Activated CD4-positive, alpha-beta memory T cell treated with anti-CD3 and anti-CD28 coated beads, Interleukin-2, amount 10 ng/mL, durations not matched to agents 7 days and 5 days (primary cell): ENCODE data around the gene ZNF691. TPM values are rescaled to one million over a fixed set of nuclear protein-coding genes. Genes with fewer than 3 reads are reported as not detected.
"Not testable (repeated sequence)": the region's sequence is repeated elsewhere in the genome, so short reads cannot be mapped to it uniquely, and the experiment has no call there.

Experiments
- CTCF ChIA-PET: fragments of 350-600 bp; sonication (Branson Sonifier 250); formaldehyde crosslinking; loops from one replicate; lab custom pipeline; 2021; ENCODE audit warnings: antibody characterized with exemption, inconsistent platforms; lab: Charles Lee
- POLR2A ChIA-PET: fragments of 350-600 bp; sonication (Branson Sonifier 250); formaldehyde crosslinking; loops from one replicate; lab custom pipeline; 2021; ENCODE audit warnings: antibody characterized with exemption; lab: Charles Lee
- DNase-seq: peaks from one replicate; pipeline ENCODE4 v3.0.0-alpha.2; 2020
- H3K27ac Mint-ChIP-seq: one replicate; pipeline ENCODE4 v1.8.0; 2021; ENCODE audit warnings: mild to moderate bottlenecking, mixed read lengths
- H3K27me3 Mint-ChIP-seq: one replicate; pipeline ENCODE4 v1.8.0; 2021; ENCODE audit warnings: mixed read lengths
- H3K36me3 Mint-ChIP-seq: one replicate; pipeline ENCODE4 v1.8.0; 2021; ENCODE audit warnings: low read depth, mixed read lengths
- H3K4me1 Mint-ChIP-seq: one replicate; pipeline ENCODE4 v1.8.0; 2021; ENCODE audit warnings: mixed read lengths
- H3K4me3 Mint-ChIP-seq: one replicate; pipeline ENCODE4 v1.8.0; 2021; ENCODE audit warnings: mild to moderate bottlenecking, mixed read lengths
- H3K9me3 Mint-ChIP-seq: one replicate; pipeline ENCODE4 v1.8.0; 2021; ENCODE audit warnings: mixed read lengths
- total RNA-seq, 2 experiments: library from RNA; stranded (reverse); gene quantifications; one replicate each; pipeline ENCODE4 v1.2.3, GENCODE V29; 2021

The ZNF691 gene
- total RNA-seq, 2 experiments from 2014 or later = 10.4 to 12.6 TPM

- H3K27ac Mint-ChIP-seq, H3K4me3 Mint-ChIP-seq, DNase-seq, POLR2A ChIA-PET, H3K4me1 Mint-ChIP-seq, H3K9me3 Mint-ChIP-seq, H3K36me3 Mint-ChIP-seq: not testable (repeated sequence)
- peaks cover 19% of the 10 kb centered on the region for H3K27me3 Mint-ChIP-seq
- CTCF ChIA-PET = interaction anchor here (1.1 kb wide), 1 partner anchor 27 kb away, joined by 3 read pairs; the partner anchor contains the start of gene ZNF691
Observed at GRCh38 chr1:42873108-42873507, 26.7 kb downstream of the ZNF691 start.

DNA sequence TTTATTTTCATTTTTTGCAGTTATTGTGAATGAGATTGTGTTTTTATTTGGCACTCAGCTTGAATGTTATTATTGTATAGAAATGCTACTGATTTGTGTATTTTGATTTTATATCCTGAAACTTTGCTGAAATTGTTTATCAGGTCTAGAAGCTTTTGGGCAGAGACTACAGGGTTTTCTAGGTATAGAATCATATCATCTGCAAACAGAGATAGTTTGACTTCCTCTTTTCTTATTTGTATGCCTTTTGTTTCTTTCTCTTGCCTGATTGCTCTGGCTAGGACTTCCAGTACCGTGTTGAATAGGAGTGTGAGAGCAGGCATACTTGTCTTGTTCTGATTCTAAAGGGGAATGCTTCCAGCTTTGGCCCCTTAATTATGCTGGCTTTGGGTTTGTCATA, 27.3 kb downstream of the ZNF691 start:
- Mint-ChIP-seq H3K4me1 (peaks cover 3% of the 10 kb centered on the region), H3K36me3 (peaks cover 3% of the 10 kb centered on the region), H3K4me3 (no peak overlapping the region), H3K27me3 (peaks cover 19% of the 10 kb centered on the region), H3K9me3 (peaks cover 3% of the 10 kb centered on the region), H3K27ac (no peak overlapping the region)
- ChIA-PET CTCF (no interaction called here), POLR2A (no interaction called here)
- DNase-seq = no peak

GRCh38 chr1:42876009-42876408, 29.6 kb downstream of the ZNF691 start:
- ChIA-PET POLR2A (interaction anchor here (1.2 kb wide), 1 partner anchor 29 kb away, joined by 5 read pairs; the partner anchor contains the start of gene ZNF691), CTCF (interaction anchor here (0.8 kb wide), 1 partner anchor 368 kb away, joined by 3 read pairs; no protein-coding TSS in a partner anchor)
- Mint-ChIP-seq H3K4me3 (no peak overlapping the region), H3K36me3 (peaks cover 3% of the 10 kb centered on the region), H3K4me1 (peaks cover 3% of the 10 kb centered on the region), H3K9me3 (peaks cover 3% of the 10 kb centered on the region), H3K27me3 (peaks cover 19% of the 10 kb centered on the region), H3K27ac (no peak overlapping the region)
- DNase-seq = no peak

GRCh38 chr1:42877380-42877779, 31.0 kb downstream of the ZNF691 start:
- CTCF ChIA-PET = no interaction called here
- peaks cover 3% of the 10 kb centered on the region for H3K36me3 Mint-ChIP-seq
- peaks cover 3% of the 10 kb centered on the region for H3K4me1 Mint-ChIP-seq
- no peak overlapping the region for H3K4me3 Mint-ChIP-seq
- H3K27ac Mint-ChIP-seq = no peak overlapping the region
- no peak for DNase-seq
- H3K27me3 Mint-ChIP-seq = peaks cover 20% of the 10 kb centered on the region
- H3K9me3 Mint-ChIP-seq = peaks cover 3% of the 10 kb centered on the region
- POLR2A ChIA-PET = no interaction called here

- no peak overlapping the region for H3K4me3 Mint-ChIP-seq
- H3K4me1 Mint-ChIP-seq = no peaks in the 10 kb centered on the region
- no peaks in the 10 kb centered on the region for H3K36me3 Mint-ChIP-seq
- ChIA-PET POLR2A (no interaction called here), CTCF (no interaction called here)
- H3K27me3 Mint-ChIP-seq = peaks cover 21% of the 10 kb centered on the region
- DNase-seq = no peak
- H3K9me3 Mint-ChIP-seq = no peaks in the 10 kb centered on the region
- H3K27ac Mint-ChIP-seq = no peak overlapping the region
Observed at GRCh38 chr1:42880384-42880783, 34.0 kb downstream of the ZNF691 start.

- no peaks in the 10 kb centered on the region for H3K4me1 Mint-ChIP-seq
- CTCF ChIA-PET = no interaction called here
- POLR2A ChIA-PET = no interaction called here
- H3K27ac Mint-ChIP-seq = no peak overlapping the region
- H3K4me3 Mint-ChIP-seq = no peak overlapping the region
- H3K27me3 Mint-ChIP-seq = peaks cover 6% of the 10 kb centered on the region
- no peaks in the 10 kb centered on the region for H3K9me3 Mint-ChIP-seq
- no peak for DNase-seq
- no peaks in the 10 kb centered on the region for H3K36me3 Mint-ChIP-seq
Observed at GRCh38 chr1:42886046-42886739, 39.8 kb downstream of the ZNF691 start.

- H3K36me3 Mint-ChIP-seq = no peaks in the 10 kb centered on the region
- no peaks in the 10 kb centered on the region for H3K4me1 Mint-ChIP-seq
- CTCF ChIA-PET = no interaction called here
- H3K4me3 Mint-ChIP-seq = no peak overlapping the region
- no peak overlapping the region for H3K27ac Mint-ChIP-seq
- no peak for DNase-seq
- H3K9me3 Mint-ChIP-seq = no peaks in the 10 kb centered on the region
- POLR2A ChIA-PET = no interaction called here
- H3K27me3 Mint-ChIP-seq = peaks cover 7% of the 10 kb centered on the region
Observed at GRCh38 chr1:42886800-42887199, 40.4 kb downstream of the ZNF691 start.

- no peak for DNase-seq
- ChIA-PET POLR2A (no interaction called here), CTCF (no interaction called here)
- no peaks in the 10 kb centered on the region for H3K9me3 Mint-ChIP-seq
- H3K36me3 Mint-ChIP-seq = no peaks in the 10 kb centered on the region
- no peak overlapping the region for H3K27ac Mint-ChIP-seq
- no peaks in the 10 kb centered on the region for H3K4me1 Mint-ChIP-seq
- peaks cover 7% of the 10 kb centered on the region for H3K27me3 Mint-ChIP-seq
- no peak overlapping the region for H3K4me3 Mint-ChIP-seq
Observed at GRCh38 chr1:42887366-42887765, 41.0 kb downstream of the ZNF691 start.

- no peaks in the 10 kb centered on the region for H3K4me1 Mint-ChIP-seq
- CTCF ChIA-PET = no interaction called here
- H3K27me3 Mint-ChIP-seq = peaks cover 7% of the 10 kb centered on the region
Observed at GRCh38 chr1:42888013-42888633, 41.7 kb downstream of the ZNF691 start.

GRCh38 chr1:42889264-42889663, 42.9 kb downstream of the ZNF691 start:
- H3K36me3 Mint-ChIP-seq = no peaks in the 10 kb centered on the region
- ChIA-PET POLR2A (no interaction called here), CTCF (no interaction called here)
- no peaks in the 10 kb centered on the region for H3K9me3 Mint-ChIP-seq
- H3K27ac Mint-ChIP-seq = no peak overlapping the region
- peaks cover 7% of the 10 kb centered on the region for H3K27me3 Mint-ChIP-seq
- H3K4me3 Mint-ChIP-seq = no peak overlapping the region
- no peak for DNase-seq
- H3K4me1 Mint-ChIP-seq = no peaks in the 10 kb centered on the region

More at GRCh38 chr1:42888013-42888633, 41.7 kb downstream of the ZNF691 start:
- DNase-seq = no peak
- Mint-ChIP-seq H3K27ac (no peak overlapping the region), H3K36me3 (no peaks in the 10 kb centered on the region), H3K9me3 (no peaks in the 10 kb centered on the region), H3K4me3 (no peak overlapping the region)
- POLR2A ChIA-PET = no interaction called here

GRCh38 chr1:42891465-42892138, 45.2 kb downstream of the ZNF691 start:
- H3K4me3 Mint-ChIP-seq = no peak overlapping the region
- no peak for DNase-seq
- H3K9me3 Mint-ChIP-seq = no peaks in the 10 kb centered on the region
- H3K36me3 Mint-ChIP-seq = no peaks in the 10 kb centered on the region
- H3K4me1 Mint-ChIP-seq = no peaks in the 10 kb centered on the region
- H3K27ac Mint-ChIP-seq = no peak overlapping the region
- H3K27me3 Mint-ChIP-seq = peaks cover 19% of the 10 kb centered on the region
- POLR2A ChIA-PET = no interaction called here
- CTCF ChIA-PET = no interaction called here

- H3K4me3 Mint-ChIP-seq, DNase-seq, H3K9me3 Mint-ChIP-seq, H3K36me3 Mint-ChIP-seq, H3K27ac Mint-ChIP-seq, H3K4me1 Mint-ChIP-seq: not testable (repeated sequence)
- peaks cover 38% of the 10 kb centered on the region for H3K27me3 Mint-ChIP-seq
- POLR2A ChIA-PET = interaction anchor here (1.0 kb wide), 1 partner anchor 133 kb away, joined by 3 read pairs; the partner anchor contains the start of genes C1orf50 and P3H1
- CTCF ChIA-PET = interaction anchor here (1.2 kb wide), 1 partner anchor 174 kb away, joined by 3 read pairs; no protein-coding TSS in a partner anchor
Observed at GRCh38 chr1:42899960-42900359, 53.5 kb downstream of the ZNF691 start.
